Stimulated activated CD4-positive, alpha-beta T cell treated with anti-CD3 and anti-CD28 coated beads, TNF-alpha, amount 100 ng/mL, for 24 hours (primary cell): ENCODE data around the gene NCEH1.
"Not testable (repeated sequence)": the region's sequence is repeated elsewhere in the genome, so short reads cannot be mapped to it uniquely, and the experiment has no call there.

ENCODE experiments used
- DNase-seq, 3 experiments: peaks; one replicate each; pipeline ENCODE4 v3.0.0-alpha.2; 2020; ENCODE audit warnings: low read depth in 3 of 3

NCEH1 gene

GRCh38 chr3:172676196-172676922 is 34.5 kb downstream of the NCEH1 start:
- DNase-seq: no peak

GRCh38 chr3:172675441-172676193 is 35.2 kb downstream of the NCEH1 start:
- no peak for DNase-seq

- peak; percentile 26 to 62 (median 33) for DNase-seq
Observed at GRCh38 chr3:172673210-172673679, 37.6 kb downstream of the NCEH1 start.

- DNase-seq: no peak
Observed at GRCh38 chr3:172669021-172669420, 41.8 kb downstream of the NCEH1 start.

GRCh38 chr3:172666873-172667694 is 43.8 kb downstream of the NCEH1 start:
- DNase-seq: peak; percentile 62 to 73 (median 64)

- DNase-seq: no peak
Observed at GRCh38 chr3:172666181-172666872, 44.5 kb downstream of the NCEH1 start.

GRCh38 chr3:172665510-172665909 is 45.4 kb downstream of the NCEH1 start:
- not testable (repeated sequence) for DNase-seq

- DNase-seq: not testable (repeated sequence)
Observed at GRCh38 chr3:172660421-172660820, 50.4 kb downstream of the NCEH1 start.

- DNase-seq: no peak
Observed at GRCh38 chr3:172659246-172660002, 51.4 kb downstream of the NCEH1 start.

GRCh38 chr3:172658344-172659245 is 52.3 kb downstream of the NCEH1 start:
- no peak for DNase-seq

- no peak for DNase-seq
Observed at GRCh38 chr3:172656602-172657001, 54.3 kb downstream of the NCEH1 start.

GRCh38 chr3:172655388-172655787 is 55.5 kb downstream of the NCEH1 start:
- no peak for DNase-seq

GRCh38 chr3:172654470-172654869 is 56.4 kb downstream of the NCEH1 start:
- no peak for DNase-seq

GRCh38 chr3:172653004-172653572 is 57.8 kb downstream of the NCEH1 start:
- no peak for DNase-seq

GRCh38 chr3:172651936-172652625 is 58.8 kb downstream of the NCEH1 start:
- no peak for DNase-seq

GRCh38 chr3:172649987-172650386 is 60.9 kb downstream of the NCEH1 start:
- no peak for DNase-seq

- no peak for DNase-seq
Observed at GRCh38 chr3:172648747-172649146, 62.1 kb downstream of the NCEH1 start.

- no peak for DNase-seq
Observed at GRCh38 chr3:172647823-172648222, 63.0 kb downstream of the NCEH1 start.

- no peak for DNase-seq
Observed at GRCh38 chr3:172647080-172647479, 63.8 kb downstream of the NCEH1 start.
